LNCaP clone FGC (cell line): ENCODE results near the gene TRA2A.
"Not testable (repeated sequence)": the region's sequence is repeated elsewhere in the genome, so short reads cannot be mapped to it uniquely, and the experiment has no call there.

Experiments
- DNase-seq: peaks from one replicate; pipeline ENCODE4 v3.0.0-alpha.2; 2011; ENCODE audit warnings: low read depth
- H3K4me3 ChIP-seq: 2 replicates; pipeline ENCODE4 v1.5.1; 2011; ENCODE audit warnings: mild to moderate bottlenecking, low read depth, low read length, control low read depth
- TF ChIP-seq, protein P1 (sequence below): IDR thresholded peaks from 2 replicates; pipeline ENCODE4 v1.5.1; 2012; ENCODE audit warnings: mild to moderate bottlenecking; ENCODE audit not compliant: control insufficient read depth, insufficient read depth; ENCODE audit errors: extremely low read depth

TRA2A gene

DNA sequence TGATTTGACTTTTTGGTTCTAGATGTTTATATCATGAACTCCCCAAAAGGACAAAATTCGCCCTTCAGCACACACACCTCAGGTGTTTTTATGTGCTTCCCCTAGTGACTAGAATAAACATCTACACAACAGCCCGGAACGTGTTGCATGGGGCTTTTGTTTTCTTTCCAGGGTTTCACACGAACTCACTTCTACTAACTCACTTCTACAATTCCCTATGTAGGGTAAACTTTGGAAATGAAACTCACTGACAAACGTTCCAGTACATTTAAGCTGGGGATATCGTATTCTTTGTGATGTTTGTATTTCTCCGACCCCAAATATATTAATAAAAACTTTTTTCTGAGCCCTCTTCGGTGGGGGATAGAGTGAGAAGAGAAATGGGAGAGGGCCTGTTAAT lies 1.4 kb downstream of the TRA2A start:
- no peak for DNase-seq
- TF ChIP-seq, protein P1, sequence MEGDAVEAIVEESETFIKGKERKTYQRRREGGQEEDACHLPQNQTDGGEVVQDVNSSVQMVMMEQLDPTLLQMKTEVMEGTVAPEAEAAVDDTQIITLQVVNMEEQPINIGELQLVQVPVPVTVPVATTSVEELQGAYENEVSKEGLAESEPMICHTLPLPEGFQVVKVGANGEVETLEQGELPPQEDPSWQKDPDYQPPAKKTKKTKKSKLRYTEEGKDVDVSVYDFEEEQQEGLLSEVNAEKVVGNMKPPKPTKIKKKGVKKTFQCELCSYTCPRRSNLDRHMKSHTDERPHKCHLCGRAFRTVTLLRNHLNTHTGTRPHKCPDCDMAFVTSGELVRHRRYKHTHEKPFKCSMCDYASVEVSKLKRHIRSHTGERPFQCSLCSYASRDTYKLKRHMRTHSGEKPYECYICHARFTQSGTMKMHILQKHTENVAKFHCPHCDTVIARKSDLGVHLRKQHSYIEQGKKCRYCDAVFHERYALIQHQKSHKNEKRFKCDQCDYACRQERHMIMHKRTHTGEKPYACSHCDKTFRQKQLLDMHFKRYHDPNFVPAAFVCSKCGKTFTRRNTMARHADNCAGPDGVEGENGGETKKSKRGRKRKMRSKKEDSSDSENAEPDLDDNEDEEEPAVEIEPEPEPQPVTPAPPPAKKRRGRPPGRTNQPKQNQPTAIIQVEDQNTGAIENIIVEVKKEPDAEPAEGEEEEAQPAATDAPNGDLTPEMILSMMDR = no peak
- peak overlapping the region; percentile 99 for H3K4me3 ChIP-seq

DNA sequence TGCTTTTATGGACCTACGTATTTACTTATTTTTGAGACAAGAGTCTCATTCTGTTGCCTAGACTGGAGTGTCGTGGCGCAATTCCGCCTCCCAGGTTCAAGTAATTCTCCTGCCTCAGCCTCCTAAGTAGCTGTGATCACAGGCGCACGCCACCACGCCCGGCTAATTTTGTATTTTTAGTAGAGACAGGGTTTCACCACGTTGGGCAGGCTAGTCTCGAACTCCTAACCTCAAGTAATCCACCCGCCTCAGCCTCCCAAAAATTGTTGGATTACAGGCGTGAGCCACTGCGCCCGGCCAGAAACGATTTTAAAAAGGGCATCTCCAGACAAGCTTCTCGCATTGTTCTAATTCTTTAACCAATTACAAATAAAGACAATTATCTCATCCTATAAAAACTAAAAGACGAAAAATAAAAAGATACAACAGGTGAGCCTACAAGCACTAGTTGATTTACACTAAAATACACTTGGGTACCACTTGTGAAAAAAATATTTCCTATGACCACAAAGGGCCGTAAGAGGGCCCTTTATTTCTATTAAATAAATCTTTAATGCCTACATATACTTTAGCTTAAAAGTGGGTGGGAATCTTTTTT lies 2.4 kb downstream of the TRA2A start:
- no peak for DNase-seq
- H3K4me3 ChIP-seq = no peak overlapping the region
- TF ChIP-seq, protein P1 = no peak

DNA sequence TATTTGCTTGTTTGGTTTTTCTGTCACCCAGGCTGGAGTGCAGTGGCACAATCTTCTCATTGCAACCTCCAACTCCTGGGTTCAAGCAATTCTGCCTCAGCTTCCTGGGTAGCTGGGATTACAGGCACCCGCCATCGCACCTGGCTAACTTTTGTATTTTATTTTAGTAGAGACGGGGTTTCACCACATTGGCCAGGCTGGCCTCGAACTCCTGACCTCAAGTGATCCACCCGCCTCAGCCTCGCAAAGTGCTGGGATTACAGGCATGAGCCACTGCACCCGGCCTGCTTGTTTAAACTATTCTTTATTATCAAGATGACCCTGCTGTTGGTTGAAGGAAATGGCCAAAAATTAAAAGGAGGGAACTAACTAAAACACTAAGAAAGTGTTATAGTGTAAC lies 6.2 kb downstream of the TRA2A start:
- not testable (repeated sequence) for H3K4me3 ChIP-seq, DNase-seq

DNA sequence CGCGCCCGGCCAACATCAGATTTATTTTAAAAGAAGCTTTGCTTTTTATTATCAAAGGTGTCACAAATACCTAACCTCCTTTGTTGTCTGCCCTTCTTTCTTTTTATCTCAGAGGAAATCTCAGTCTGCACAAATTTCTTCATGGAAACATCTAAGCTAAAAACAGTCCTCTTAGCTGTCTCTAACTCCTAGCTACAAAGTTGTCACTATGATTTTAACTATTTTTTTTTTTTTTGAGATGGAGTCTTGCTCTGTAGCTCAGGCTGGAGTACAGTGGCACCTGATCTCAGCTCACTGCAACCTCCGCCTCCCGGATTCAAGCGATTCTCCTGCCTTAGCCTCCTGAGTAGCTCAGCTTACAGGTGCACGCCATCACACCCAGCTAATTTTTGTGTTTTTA lies 7.3 kb downstream of the TRA2A start:
- TF ChIP-seq, protein P1 = no peak
- H3K4me3 ChIP-seq = no peak overlapping the region
- DNase-seq = no peak

DNA sequence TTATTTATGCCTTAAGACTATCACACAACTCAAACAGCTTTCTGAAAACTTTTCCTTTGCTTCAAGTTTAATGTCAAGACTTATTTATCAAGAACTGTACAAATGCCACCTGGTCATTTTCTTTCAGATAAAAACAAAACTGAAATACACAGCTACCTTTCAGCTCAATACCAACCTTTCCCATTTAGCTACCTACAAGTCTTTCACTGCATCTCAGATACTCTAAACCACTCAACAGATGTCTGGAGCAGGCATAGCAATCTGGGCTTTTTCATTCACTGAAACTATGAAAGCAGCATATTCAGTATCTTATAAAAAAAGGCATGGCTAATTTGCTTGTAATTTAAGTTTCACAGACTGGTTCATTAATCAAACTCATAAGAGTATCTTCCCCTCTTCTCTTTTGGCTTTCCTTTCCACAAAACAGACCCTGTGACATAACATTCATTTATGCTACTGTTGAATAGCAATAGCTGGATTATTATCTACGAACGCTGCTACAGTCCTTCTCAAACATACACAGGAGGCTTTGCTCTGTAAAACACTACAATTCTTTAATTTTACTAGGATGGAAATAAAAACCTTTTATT lies 8.2 kb downstream of the TRA2A start:
- TF ChIP-seq, protein P1 = no peak
- DNase-seq = no peak
- no peak overlapping the region for H3K4me3 ChIP-seq

DNA sequence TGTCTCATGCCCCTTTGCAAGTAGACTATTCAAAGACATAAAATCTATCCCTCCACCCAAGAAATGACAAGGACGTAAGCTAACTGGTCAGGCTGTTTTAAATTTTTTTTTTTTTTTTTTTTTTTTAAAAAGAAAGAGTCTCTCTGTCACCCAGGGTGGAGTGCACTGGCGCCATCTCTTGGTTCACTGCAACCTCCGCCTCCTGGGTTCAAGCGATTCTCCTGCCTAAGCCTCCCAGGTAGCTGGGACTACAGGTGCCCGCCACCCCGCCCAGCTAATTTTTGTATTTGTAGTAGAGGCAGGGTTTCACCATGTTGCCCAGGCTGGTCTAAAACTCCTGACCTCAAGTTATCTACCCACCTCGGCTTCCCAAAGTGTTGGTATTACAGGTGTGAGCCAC lies 11.2 kb downstream of the TRA2A start:
- no peak for DNase-seq
- TF ChIP-seq, protein P1 = no peak

DNA sequence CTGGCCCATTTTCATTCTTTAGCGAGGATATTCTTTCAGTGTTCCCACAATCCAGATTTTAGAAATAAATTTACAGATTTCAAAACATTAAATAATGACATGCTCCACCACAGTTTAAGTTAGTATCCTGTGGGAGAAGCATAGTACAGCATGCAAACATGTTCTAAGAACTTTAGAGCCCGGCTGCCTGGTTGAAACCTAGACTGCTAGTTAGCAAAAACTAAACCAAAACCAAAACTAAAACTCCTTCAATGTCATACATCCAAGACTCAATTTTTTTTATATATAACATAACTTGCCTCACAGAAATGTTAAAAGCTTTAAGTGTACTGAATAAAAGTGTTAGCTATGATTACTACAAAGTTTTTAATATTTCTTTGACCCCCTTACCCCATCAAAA lies 17.0 kb downstream of the TRA2A start:
- TF ChIP-seq, protein P1 = no peak
- no peak for DNase-seq

More for the DNA sequence above, 11.2 kb downstream of the TRA2A start:
- H3K4me3 ChIP-seq = no peak overlapping the region

DNA sequence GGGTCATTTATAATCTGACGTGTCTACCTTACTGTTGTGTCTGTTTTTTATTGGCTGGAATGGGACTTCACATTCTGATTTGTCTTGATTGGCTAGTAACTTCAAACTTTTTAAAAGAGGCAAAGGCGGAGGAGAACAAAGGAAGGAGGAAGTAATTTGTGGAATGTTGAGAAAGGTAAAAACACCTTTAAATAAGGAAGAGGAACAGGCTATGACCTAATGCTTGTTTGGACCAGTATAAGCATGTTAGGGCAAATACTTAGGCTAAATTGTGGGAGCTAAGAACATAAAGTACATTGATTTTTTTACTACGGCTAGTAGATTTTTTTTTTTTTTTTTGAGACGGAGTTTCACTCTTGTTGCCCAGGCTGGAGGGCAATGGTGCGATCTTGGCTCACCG lies 18.0 kb downstream of the TRA2A start:
- H3K4me3 ChIP-seq, DNase-seq: not testable (repeated sequence)

More for the DNA sequence above, 17.0 kb downstream of the TRA2A start:
- no peak overlapping the region for H3K4me3 ChIP-seq
